Esophagus muscularis mucosa (tissue), 4 donors: Measurements from ENCODE around the gene NKAIN2. TPM values are rescaled to one million over a fixed set of nuclear protein-coding genes. Genes with fewer than 3 reads are reported as not detected.

ENCODE experiments used
- DNase-seq: peaks from one replicate; pipeline ENCODE4 v3.0.0-alpha.2; 2017; ENCODE audit errors: extremely low spot score
- H3K27ac ChIP-seq, 4 donors: fragments of 200-600 bp; sonication (generic); replicated peaks in 1 of 4; 1 replicate in 3 of 4; 2 replicates in 1 of 4; pipeline ENCODE4 v1.5.1; 2016 to 2019; ENCODE audit warnings: mild to moderate bottlenecking in 1 of 4
- H3K27me3 ChIP-seq, 4 donors: fragments of 200-600 bp; sonication (generic); one replicate each; pipeline versions ENCODE4 v1.5.1 to v1.6.0; 2016 to 2019
- H3K36me3 ChIP-seq, 4 donors: fragments of 200-600 bp; sonication (generic); one replicate each; pipeline ENCODE4 v1.5.1; 2016 to 2019
- H3K4me1 ChIP-seq, 4 donors: fragments of 200-600 bp; sonication (generic); one replicate each; pipeline ENCODE4 v1.5.1; 2016 to 2019
- H3K4me3 ChIP-seq, 4 donors: fragments of 200-600 bp; sonication (generic); 1 replicate in 2 of 4; 2 replicates in 2 of 4; pipeline ENCODE4 v1.5.1; 2016 to 2019; ENCODE audit warnings: mild to moderate bottlenecking in 4 of 4, moderate library complexity in 1 of 4
- H3K9me3 ChIP-seq, 4 donors: fragments of 200-600 bp; sonication (generic); 1 replicate in 3 of 4; 2 replicates in 1 of 4; pipeline ENCODE4 v1.5.1; 2016 to 2019
- CTCF ChIP-seq, 3 experiments: fragments of 200-600 bp in 2 of 3; fragments of 450-650 bp in 1 of 3; sonication (generic) in 2 of 3; IDR thresholded peaks; one replicate each; pipeline ENCODE4 v1.5.1; 2017 to 2019; ENCODE audit warnings: antibody characterized with exemption in 3 of 3, mild to moderate bottlenecking in 2 of 3, moderate library complexity in 1 of 3
- EP300 ChIP-seq: sonication (generic); formaldehyde crosslinking; IDR thresholded peaks from one replicate; pipeline ENCODE4 v1.6.1; 2017; ENCODE audit warnings: antibody characterized with exemption
- POLR2A ChIP-seq: fragments of 450-650 bp; IDR thresholded peaks from one replicate; pipeline ENCODE4 v1.6.1; 2017; ENCODE audit warnings: antibody characterized with exemption, moderate library complexity, mild to moderate bottlenecking, low read depth
- POLR2AphosphoS5 ChIP-seq, 2 donors: sonication (generic); formaldehyde crosslinking; IDR thresholded peaks; one replicate each; pipeline ENCODE4 v1.6.1; 2017; ENCODE audit warnings: antibody characterized with exemption in 2 of 2
- WGBS: methylation state at CpG from one replicate; pipeline ENCODE4 v1.1.5; 2018; 5-methylcytosine and 5-hydroxymethylcytosine counted together
- intact Hi-C: fragments of 100-400 bp; cut with DNase I; formaldehyde crosslinking; loops from one replicate; pipeline ENCODE4 v1.15.1; 2023
- total RNA-seq, 4 donors: library from RNA; depleted of rRNA; stranded (reverse); fragments of >200 nt; gene quantifications; one replicate each; pipeline versions ENCODE4 v1.1.0 to v1.2.1, GENCODE V29; 2016

Gene NKAIN2
- total RNA-seq, 4 donors from 2014 or later, result 0.11 to 0.66 (median 0.13) TPM; not detected in 1

- TF ChIP-seq CTCF (IDR thresholded peaks at IDR 0.05) (no peak), EP300 (no peak), POLR2A (no peak), POLR2AphosphoS5 (IDR thresholded peaks at IDR 0.05) (no peak)
- Histone ChIP-seq H3K27me3 (no peaks in the 10 kb centered on the region), H3K36me3 (no peaks in the 10 kb centered on the region), H3K4me3 (no peak overlapping the region), H3K4me1 (no peaks in the 10 kb centered on the region), H3K9me3 (peaks cover 0 to 9% (median 5%) of the 10 kb centered on the region in 4 donors), H3K27ac (no peak overlapping the region)
- intact Hi-C loops, result no loop called here
- DNase-seq, result no peak
- 74% methylated on average over 4 of the region's 4 CpGs for WGBS
Measured at GRCh38 chr6:124669713-124670480, 866.2 kb downstream of the NKAIN2 start.

GRCh38 chr6:124670801-124671200 lies 867.1 kb downstream of the NKAIN2 start:
- H3K36me3 ChIP-seq, result no peaks in the 10 kb centered on the region
- TF ChIP-seq POLR2AphosphoS5 (IDR thresholded peaks at IDR 0.05) (no peak), CTCF (IDR thresholded peaks at IDR 0.05) (no peak), POLR2A (no peak)
- H3K27ac ChIP-seq, result no peak overlapping the region
- 69% methylated on average over 3 of the region's 3 CpGs for WGBS
- no peak overlapping the region for H3K4me3 ChIP-seq
- intact Hi-C loops, result no loop called here
- DNase-seq, result no peak
- H3K9me3 ChIP-seq, result peaks cover 0 to 9% (median 5%) of the 10 kb centered on the region in 4 donors
- H3K4me1 ChIP-seq, result no peaks in the 10 kb centered on the region
- no peaks in the 10 kb centered on the region for H3K27me3 ChIP-seq

GRCh38 chr6:124671324-124671723 lies 867.7 kb downstream of the NKAIN2 start:
- intact Hi-C loops, result no loop called here
- Histone ChIP-seq H3K4me3 (no peak overlapping the region), H3K27ac (no peak overlapping the region), H3K36me3 (no peaks in the 10 kb centered on the region), H3K4me1 (no peaks in the 10 kb centered on the region), H3K9me3 (peaks cover 0 to 9% (median 5%) of the 10 kb centered on the region in 4 donors), H3K27me3 (no peaks in the 10 kb centered on the region)
- no peak for DNase-seq
- TF ChIP-seq CTCF (IDR thresholded peaks at IDR 0.05) (no peak), EP300 (no peak), POLR2AphosphoS5 (IDR thresholded peaks at IDR 0.05) (no peak), POLR2A (no peak)

- TF ChIP-seq POLR2A, result no peak
- no peak for TF ChIP-seq POLR2AphosphoS5 (IDR thresholded peaks at IDR 0.05)
- TF ChIP-seq CTCF (IDR thresholded peaks at IDR 0.05), result no peak
- no peak for TF ChIP-seq EP300
- H3K36me3 ChIP-seq, result no peaks in the 10 kb centered on the region
- peaks cover 0 to 32% (median 26%) of the 10 kb centered on the region in 4 donors for H3K9me3 ChIP-seq
- intact Hi-C loops, result no loop called here
- WGBS, result 79% methylated on average over 1 of the region's 1 CpG
- H3K27me3 ChIP-seq, result no peaks in the 10 kb centered on the region
- no peaks in the 10 kb centered on the region for H3K4me1 ChIP-seq
- DNase-seq, result no peak
- no peak overlapping the region for H3K4me3 ChIP-seq
- no peak overlapping the region for H3K27ac ChIP-seq
Measured at GRCh38 chr6:124674042-124674441, 870.4 kb downstream of the NKAIN2 start.

GRCh38 chr6:124676033-124676432 lies 872.4 kb downstream of the NKAIN2 start:
- peaks cover 0 to 35% (median 26%) of the 10 kb centered on the region in 4 donors for H3K9me3 ChIP-seq
- no peaks in the 10 kb centered on the region for H3K27me3 ChIP-seq
- no peak overlapping the region for H3K4me3 ChIP-seq
- H3K4me1 ChIP-seq, result no peaks in the 10 kb centered on the region
- intact Hi-C loops, result no loop called here
- H3K36me3 ChIP-seq, result no peaks in the 10 kb centered on the region
- DNase-seq, result no peak
- H3K27ac ChIP-seq, result no peak overlapping the region
- 88% methylated on average over 3 of the region's 3 CpGs for WGBS
- no peak for TF ChIP-seq POLR2A
- TF ChIP-seq EP300, result no peak
- TF ChIP-seq POLR2AphosphoS5 (IDR thresholded peaks at IDR 0.05), result no peak
- no peak for TF ChIP-seq CTCF (IDR thresholded peaks at IDR 0.05)
